C4-2B (cell line): ENCODE data around the gene GJA9.
"Not testable (repeated sequence)": the region's sequence is repeated elsewhere in the genome, so short reads cannot be mapped to it uniquely, and the experiment has no call there.

Experiments
- ZFX ChIP-seq: fragments of 450-650 bp; IDR thresholded peaks from 2 replicates; pipeline ENCODE4 v1.6.1; 2017
- TF ChIP-seq, protein P1 (sequence below): fragments of 450-650 bp; conservative IDR thresholded peaks from 2 replicates; pipeline ENCODE4 v1.5.1; 2017; ENCODE audit warnings: mild to moderate bottlenecking

- TF ChIP-seq, protein P1, sequence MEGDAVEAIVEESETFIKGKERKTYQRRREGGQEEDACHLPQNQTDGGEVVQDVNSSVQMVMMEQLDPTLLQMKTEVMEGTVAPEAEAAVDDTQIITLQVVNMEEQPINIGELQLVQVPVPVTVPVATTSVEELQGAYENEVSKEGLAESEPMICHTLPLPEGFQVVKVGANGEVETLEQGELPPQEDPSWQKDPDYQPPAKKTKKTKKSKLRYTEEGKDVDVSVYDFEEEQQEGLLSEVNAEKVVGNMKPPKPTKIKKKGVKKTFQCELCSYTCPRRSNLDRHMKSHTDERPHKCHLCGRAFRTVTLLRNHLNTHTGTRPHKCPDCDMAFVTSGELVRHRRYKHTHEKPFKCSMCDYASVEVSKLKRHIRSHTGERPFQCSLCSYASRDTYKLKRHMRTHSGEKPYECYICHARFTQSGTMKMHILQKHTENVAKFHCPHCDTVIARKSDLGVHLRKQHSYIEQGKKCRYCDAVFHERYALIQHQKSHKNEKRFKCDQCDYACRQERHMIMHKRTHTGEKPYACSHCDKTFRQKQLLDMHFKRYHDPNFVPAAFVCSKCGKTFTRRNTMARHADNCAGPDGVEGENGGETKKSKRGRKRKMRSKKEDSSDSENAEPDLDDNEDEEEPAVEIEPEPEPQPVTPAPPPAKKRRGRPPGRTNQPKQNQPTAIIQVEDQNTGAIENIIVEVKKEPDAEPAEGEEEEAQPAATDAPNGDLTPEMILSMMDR: not testable (repeated sequence)
- not testable (repeated sequence) for TF ChIP-seq ZFX
Measured at GRCh38 chr1:38845088-38845487, 36.3 kb downstream of the GJA9 start.
